ENCODE data around the gene TSR3.

TSR3 gene

DNA sequence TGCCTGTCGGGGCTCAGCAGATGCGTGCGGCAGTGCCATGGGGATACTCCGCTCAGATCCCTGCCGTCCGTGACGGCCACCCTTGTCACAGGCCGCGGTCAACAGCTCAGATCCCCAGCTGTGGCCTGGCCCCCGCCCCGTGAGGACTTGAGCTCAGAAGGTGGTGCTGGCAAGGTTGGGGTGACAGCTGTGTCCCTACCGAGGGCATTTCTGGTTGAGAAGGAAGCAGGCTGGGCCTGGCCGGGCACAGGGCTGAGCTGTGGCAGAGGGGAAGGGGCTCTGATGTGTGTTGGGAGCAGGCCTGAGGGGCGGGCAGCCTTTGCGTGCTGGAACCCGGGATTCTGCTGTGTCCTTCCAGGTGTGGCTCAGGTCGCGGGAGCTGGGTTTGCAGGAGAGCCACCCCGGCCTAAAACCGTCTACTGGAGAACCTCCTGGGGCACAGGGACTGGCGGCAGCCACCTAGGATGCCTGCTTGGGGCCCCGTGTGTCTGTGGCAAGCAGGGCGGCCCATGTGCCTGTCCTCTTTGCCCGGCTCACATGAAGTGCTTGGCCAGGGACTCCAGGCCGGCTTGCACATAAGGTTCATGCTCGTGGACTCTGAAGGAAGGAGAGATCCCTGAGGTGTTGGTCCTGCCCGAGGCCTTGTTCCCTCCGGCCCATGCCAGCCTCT lies 37.1 kb downstream of the TSR3 start:
- TF ChIP-seq, protein P1, sequence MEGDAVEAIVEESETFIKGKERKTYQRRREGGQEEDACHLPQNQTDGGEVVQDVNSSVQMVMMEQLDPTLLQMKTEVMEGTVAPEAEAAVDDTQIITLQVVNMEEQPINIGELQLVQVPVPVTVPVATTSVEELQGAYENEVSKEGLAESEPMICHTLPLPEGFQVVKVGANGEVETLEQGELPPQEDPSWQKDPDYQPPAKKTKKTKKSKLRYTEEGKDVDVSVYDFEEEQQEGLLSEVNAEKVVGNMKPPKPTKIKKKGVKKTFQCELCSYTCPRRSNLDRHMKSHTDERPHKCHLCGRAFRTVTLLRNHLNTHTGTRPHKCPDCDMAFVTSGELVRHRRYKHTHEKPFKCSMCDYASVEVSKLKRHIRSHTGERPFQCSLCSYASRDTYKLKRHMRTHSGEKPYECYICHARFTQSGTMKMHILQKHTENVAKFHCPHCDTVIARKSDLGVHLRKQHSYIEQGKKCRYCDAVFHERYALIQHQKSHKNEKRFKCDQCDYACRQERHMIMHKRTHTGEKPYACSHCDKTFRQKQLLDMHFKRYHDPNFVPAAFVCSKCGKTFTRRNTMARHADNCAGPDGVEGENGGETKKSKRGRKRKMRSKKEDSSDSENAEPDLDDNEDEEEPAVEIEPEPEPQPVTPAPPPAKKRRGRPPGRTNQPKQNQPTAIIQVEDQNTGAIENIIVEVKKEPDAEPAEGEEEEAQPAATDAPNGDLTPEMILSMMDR (IDR thresholded peaks at IDR 0.05; ENCODE audit: low read depth, low read length) = no peak

DNA sequence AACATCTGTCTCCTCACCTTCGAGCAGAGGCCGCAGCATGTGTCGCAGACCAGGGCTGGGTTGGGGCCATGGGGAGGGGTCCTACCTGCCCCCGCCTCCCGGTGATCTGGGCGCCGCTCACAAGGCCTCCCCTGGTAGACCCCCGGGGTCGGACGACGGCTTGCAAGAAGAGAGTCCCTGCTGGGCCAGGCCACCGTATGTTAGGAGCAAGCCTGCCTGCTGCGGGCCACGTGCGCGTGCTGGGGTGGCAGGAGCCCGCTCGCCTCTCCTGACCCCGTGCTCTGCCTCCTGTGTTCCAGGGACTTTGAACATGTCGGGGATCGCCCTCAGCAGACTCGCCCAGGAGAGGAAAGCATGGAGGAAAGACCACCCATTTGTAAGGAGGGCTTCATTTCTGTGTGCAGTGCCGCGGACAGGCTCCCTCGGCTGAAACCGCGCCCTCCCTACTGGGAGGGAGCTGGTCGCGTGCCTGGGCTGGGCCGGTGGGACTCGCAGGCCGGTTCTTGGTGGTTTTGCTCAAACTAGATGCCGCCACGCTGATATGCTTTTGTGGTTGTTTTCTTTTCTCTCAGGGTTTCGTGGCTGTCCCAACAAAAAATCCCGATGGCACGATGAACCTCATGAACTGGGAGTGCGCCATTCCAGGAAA lies 37.8 kb downstream of the TSR3 start:
- DNase-seq (ENCODE audit: extremely low read depth, low read depth) = no peak
- TF ChIP-seq, protein P1 (IDR thresholded peaks at IDR 0.05; ENCODE audit: low read depth, low read length) = no peak

More for the DNA sequence above, 37.1 kb downstream of the TSR3 start:
- DNase-seq (ENCODE audit: extremely low read depth, low read depth) = no peak

DNA sequence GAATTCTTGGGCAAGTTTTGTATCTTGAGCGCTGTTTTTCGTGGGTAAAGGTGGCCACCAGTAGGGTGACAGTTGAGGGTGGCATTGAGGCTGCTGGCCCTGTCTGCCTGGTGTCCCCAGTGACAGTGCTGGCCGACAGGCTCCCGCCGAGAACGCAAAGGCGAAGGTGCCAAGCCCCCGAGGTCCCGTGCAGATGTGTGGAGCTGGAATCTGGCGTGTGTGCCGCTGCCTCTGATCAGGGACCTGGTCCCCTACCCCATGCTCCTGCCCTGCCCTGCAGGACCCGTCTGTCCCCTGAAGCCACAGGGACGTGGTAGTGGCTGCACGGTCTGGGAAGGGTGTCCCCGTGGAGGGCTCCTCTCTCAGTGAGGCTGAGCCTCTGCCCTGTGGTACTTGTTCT lies 38.8 kb downstream of the TSR3 start:
- DNase-seq (ENCODE audit: extremely low read depth, low read depth) = no peak
- TF ChIP-seq, protein P1 (IDR thresholded peaks at IDR 0.05; ENCODE audit: low read depth, low read length) = no peak

DNA sequence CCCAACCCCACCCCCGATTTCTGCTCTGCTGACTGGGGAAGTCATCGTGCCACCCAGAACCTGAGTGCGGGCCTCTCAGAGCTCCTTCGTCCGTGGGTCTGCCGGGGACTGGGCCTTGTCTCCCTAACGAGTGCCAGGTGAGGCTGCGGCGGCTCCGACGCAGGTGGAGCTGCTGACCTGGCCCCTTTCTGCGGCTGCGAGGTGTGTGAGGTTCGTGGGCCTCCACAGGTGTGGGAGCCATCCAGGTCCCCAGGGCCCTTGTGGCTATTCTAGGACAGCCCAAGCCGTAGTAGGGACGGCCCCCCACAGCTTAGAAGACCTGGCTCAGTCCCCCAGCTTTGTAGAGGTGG lies 39.2 kb downstream of the TSR3 start:
- TF ChIP-seq, protein P1 (IDR thresholded peaks at IDR 0.05; ENCODE audit: low read depth, low read length) = no peak
- DNase-seq (ENCODE audit: extremely low read depth, low read depth) = no peak

DNA sequence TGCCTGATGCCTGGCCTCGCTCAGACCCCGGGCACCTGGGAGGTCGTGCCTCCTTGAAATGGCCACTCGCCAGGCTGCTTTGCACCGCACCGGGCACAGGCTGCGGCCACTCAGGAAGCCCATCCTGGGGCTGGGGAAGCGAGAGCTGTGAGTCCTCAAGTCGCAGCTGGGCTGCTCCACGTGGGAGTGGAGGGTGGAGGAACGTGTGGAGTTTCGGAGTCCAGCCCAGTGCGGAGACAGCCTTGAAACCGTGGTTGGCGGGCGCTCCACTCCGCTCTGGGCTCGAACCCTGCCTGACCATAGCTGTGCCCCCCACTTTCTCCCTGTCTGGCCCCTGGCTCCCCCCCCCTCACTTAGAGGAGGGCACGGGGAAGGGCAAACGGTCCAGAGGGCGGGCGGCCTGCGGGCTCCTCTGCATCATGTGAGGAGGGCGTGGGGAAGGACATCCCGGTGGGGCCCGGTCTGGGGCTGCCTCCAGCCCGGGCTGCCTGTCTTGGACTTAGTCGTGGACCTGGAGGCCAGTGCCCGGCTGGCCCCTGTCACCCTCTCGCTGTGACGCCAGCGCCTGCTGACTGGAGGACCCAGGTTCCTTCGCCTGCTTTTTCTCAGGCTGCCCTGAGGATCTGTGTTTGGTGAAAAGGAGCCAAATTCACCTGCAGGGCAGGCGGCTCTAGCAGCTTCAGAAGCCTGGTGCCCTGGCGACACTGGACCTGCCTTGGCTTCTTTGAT lies 39.8 kb downstream of the TSR3 start:
- TF ChIP-seq, protein P1 (IDR thresholded peaks at IDR 0.05; ENCODE audit: low read depth, low read length) = no peak
- no peak for DNase-seq (ENCODE audit: extremely low read depth, low read depth)

DNA sequence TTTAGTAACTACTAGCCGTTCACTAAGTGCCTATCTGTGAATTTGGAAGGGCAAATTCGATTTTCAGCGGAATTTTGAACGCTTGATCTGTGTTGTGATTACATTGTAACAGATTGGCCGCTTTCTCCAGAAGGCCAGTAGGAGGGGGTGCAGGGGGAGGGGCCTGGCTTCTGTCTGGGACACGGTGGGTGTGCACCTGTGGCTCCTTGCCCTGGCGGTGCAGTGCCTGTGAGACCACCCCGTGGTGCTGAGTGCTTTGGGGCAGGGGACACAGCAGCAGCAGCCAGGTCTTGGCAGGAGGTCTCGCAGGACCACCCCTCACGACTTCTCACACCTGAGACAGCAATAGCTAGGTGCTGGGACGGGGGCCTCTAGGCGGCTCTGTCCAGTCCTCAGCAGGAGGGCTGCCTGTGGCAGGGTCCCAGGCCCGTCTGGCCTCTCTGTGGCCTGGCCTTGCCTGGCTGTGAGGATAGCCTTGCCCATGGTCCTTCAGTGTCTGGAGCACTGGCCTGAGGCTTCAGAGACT lies 40.4 kb downstream of the TSR3 start:
- DNase-seq (ENCODE audit: extremely low read depth, low read depth) = no peak
- TF ChIP-seq, protein P1 (IDR thresholded peaks at IDR 0.05; ENCODE audit: low read depth, low read length) = no peak

DNA sequence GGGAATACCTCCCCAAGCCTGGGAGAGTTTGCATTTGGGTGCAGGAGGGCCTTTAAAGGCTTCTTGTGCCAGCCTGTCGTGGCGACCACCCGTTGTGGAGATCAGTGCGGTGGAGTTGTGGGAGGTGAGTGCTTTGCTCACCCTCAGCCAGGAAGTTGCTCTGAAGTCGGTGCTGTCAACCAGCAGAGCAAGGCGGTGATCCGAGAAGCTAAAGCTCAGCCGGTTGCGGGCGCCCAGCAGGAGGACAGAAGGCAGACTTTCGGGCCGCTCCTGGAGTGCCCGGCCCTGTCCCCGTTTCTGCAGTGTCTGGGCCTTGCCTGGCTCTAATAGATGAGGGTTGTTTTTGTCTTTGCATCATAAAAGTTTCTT lies 40.9 kb downstream of the TSR3 start:
- TF ChIP-seq, protein P1 (IDR thresholded peaks at IDR 0.05; ENCODE audit: low read depth, low read length) = no peak
- DNase-seq (ENCODE audit: extremely low read depth, low read depth) = no peak

Data from AG09319 (cell line).